GM18511 (cell line): ENCODE results near the gene LRRK1.

Experiments
- ATAC-seq: cut with Tn5 transposase; IDR thresholded peaks from one replicate; pipeline ENCODE4 v1.9.1; 2021; ENCODE audit warnings: mild to moderate bottlenecking, moderate library complexity; ENCODE audit not compliant: unreplicated experiment

LRRK1 gene

GRCh38 chr15:101107101-101107500 lies 187.9 kb downstream of the LRRK1 start:
- ATAC-seq, result no peak

GRCh38 chr15:101107625-101108460 lies 188.7 kb downstream of the LRRK1 start:
- no peak for ATAC-seq

- ATAC-seq, result no peak
These were observed 189.3 kb downstream of the LRRK1 start for GRCh38 chr15:101108461-101108775.

GRCh38 chr15:101108791-101109190 lies 189.6 kb downstream of the LRRK1 start:
- ATAC-seq, result no peak

GRCh38 chr15:101110681-101111569 lies 191.8 kb downstream of the LRRK1 start:
- no peak for ATAC-seq

- no peak for ATAC-seq
These were observed 192.6 kb downstream of the LRRK1 start for GRCh38 chr15:101111570-101112262.

GRCh38 chr15:101112336-101113113 lies 193.4 kb downstream of the LRRK1 start:
- no peak for ATAC-seq

- no peak for ATAC-seq
These were observed 194.2 kb downstream of the LRRK1 start for GRCh38 chr15:101113114-101114005.

- no peak for ATAC-seq
These were observed 195.0 kb downstream of the LRRK1 start for GRCh38 chr15:101114166-101114565.

GRCh38 chr15:101114610-101115009 lies 195.5 kb downstream of the LRRK1 start:
- ATAC-seq, result no peak

- no peak for ATAC-seq
These were observed 196.2 kb downstream of the LRRK1 start for GRCh38 chr15:101115393-101115785.

- ATAC-seq, result no peak
These were observed 196.9 kb downstream of the LRRK1 start for GRCh38 chr15:101115786-101116680.

- no peak for ATAC-seq
These were observed 197.5 kb downstream of the LRRK1 start for GRCh38 chr15:101116681-101116976.

GRCh38 chr15:101118116-101118515 lies 199.0 kb downstream of the LRRK1 start:
- ATAC-seq, result no peak

- ATAC-seq, result no peak
These were observed 199.5 kb downstream of the LRRK1 start for GRCh38 chr15:101118615-101119014.

- ATAC-seq, result no peak
These were observed 200.0 kb downstream of the LRRK1 start for GRCh38 chr15:101119181-101119580.
